Stimulated activated memory B cell treated with anti-CD40 and anti-IgM and Interleukin-4, amounts not matched to agents 10 μg/mL and 1 μg/mL and 100 μg/mL, for 72 hours (primary cell): ENCODE measurements around the gene CIB1.

Experiments used
- ATAC-seq: fragments of 150-1000 bp; cut with Tn5 transposase; 2 replicates; pipeline ENCODE4 v1.10.0; 2021
- H3K27ac Mint-ChIP-seq: one replicate; pipeline ENCODE4 v1.8.0; 2022; ENCODE audit warnings: mild to moderate bottlenecking, mixed read lengths
- H3K27me3 Mint-ChIP-seq: one replicate; pipeline ENCODE4 v1.8.0; 2022; ENCODE audit warnings: mixed read lengths
- H3K36me3 Mint-ChIP-seq: one replicate; pipeline ENCODE4 v1.8.0; 2022; ENCODE audit warnings: mixed read lengths
- H3K4me1 Mint-ChIP-seq: one replicate; pipeline ENCODE4 v1.8.0; 2022; ENCODE audit warnings: mixed read lengths
- H3K4me3 Mint-ChIP-seq: one replicate; pipeline ENCODE4 v1.8.0; 2022; ENCODE audit warnings: mild to moderate bottlenecking, moderate library complexity, mixed read lengths
- H3K9me3 Mint-ChIP-seq: one replicate; pipeline ENCODE4 v1.8.0; 2022; ENCODE audit warnings: mixed read lengths

Gene CIB1

DNA sequence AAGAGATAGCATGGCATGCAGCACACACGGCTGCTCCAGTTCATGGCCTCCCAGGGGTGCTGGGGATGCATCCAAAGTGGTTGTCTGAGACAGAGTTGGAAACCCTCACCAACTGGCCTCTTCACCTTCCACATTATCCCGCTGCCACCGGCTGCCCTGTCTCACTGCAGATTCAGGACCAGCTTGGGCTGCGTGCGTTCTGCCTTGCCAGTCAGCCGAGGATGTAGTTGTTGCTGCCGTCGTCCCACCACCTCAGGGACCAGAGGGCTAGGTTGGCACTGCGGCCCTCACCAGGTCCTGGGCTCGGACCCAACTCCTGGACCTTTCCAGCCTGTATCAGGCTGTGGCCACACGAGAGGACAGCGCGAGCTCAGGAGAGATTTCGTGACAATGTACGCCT is 4.8 kb downstream of the CIB1 start:
- ATAC-seq: no peak
- Mint-ChIP-seq H3K4me1 (peaks cover 46% of the 10 kb centered on the region), H3K27ac (peak overlapping the region; percentile 49), H3K4me3 (no peak overlapping the region), H3K9me3 (no peaks in the 10 kb centered on the region), H3K36me3 (peaks cover 53% of the 10 kb centered on the region), H3K27me3 (no peaks in the 10 kb centered on the region)

GRCh38 chr15:90227816-90228772 is 5.6 kb downstream of the CIB1 start:
- peak overlapping the region; percentile 49 for H3K27ac Mint-ChIP-seq
- H3K36me3 Mint-ChIP-seq: peaks cover 60% of the 10 kb centered on the region
- peaks cover 44% of the 10 kb centered on the region for H3K4me1 Mint-ChIP-seq
- no peak for ATAC-seq
- no peaks in the 10 kb centered on the region for H3K9me3 Mint-ChIP-seq
- H3K27me3 Mint-ChIP-seq: no peaks in the 10 kb centered on the region
- no peak overlapping the region for H3K4me3 Mint-ChIP-seq

GRCh38 chr15:90227336-90227735 is 6.4 kb downstream of the CIB1 start:
- Mint-ChIP-seq H3K36me3 (peaks cover 62% of the 10 kb centered on the region), H3K27ac (no peak overlapping the region), H3K4me1 (peaks cover 37% of the 10 kb centered on the region), H3K9me3 (no peaks in the 10 kb centered on the region), H3K27me3 (no peaks in the 10 kb centered on the region), H3K4me3 (no peak overlapping the region)
- no peak for ATAC-seq

DNA sequence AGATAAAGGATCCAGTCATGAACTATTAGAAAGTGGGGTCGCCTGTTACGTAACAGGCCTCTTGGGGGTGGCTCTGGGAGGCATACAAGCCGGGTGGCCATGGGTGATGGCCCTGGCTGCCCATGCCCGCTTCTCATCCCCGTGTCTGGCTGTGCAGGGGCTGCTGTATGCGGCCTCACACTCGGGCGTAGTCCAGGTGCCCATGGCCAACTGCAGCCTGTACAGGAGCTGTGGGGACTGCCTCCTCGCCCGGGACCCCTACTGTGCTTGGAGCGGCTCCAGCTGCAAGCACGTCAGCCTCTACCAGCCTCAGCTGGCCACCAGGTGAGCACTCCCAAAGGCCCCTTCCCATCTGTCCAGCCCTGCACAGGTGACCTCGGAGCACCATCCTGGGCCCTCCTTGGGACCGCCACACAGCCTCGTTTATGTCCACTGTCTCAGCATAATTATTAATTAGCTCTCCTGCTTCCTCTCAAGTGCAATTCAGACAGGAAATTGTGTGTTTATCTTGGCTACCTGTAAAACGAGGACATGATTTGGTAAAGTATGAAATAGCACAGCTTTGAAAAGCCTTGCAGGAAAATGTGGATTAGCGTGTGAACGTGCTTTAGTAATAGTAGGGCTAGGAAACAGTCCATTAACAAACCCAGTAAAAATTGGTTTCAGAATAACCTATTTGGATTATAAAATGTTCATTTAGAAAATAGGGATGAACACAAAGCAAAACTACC is 8.1 kb downstream of the CIB1 start:
- H3K9me3 Mint-ChIP-seq: no peaks in the 10 kb centered on the region
- peaks cover 56% of the 10 kb centered on the region for H3K36me3 Mint-ChIP-seq
- H3K4me1 Mint-ChIP-seq: peaks cover 25% of the 10 kb centered on the region
- ATAC-seq: no peak
- no peak overlapping the region for H3K4me3 Mint-ChIP-seq
- H3K27ac Mint-ChIP-seq: no peak overlapping the region
- no peaks in the 10 kb centered on the region for H3K27me3 Mint-ChIP-seq

- no peak for ATAC-seq
- H3K9me3 Mint-ChIP-seq: no peaks in the 10 kb centered on the region
- no peak overlapping the region for H3K4me3 Mint-ChIP-seq
- H3K36me3 Mint-ChIP-seq: peaks cover 52% of the 10 kb centered on the region
- H3K4me1 Mint-ChIP-seq: peaks cover 24% of the 10 kb centered on the region
- no peak overlapping the region for H3K27ac Mint-ChIP-seq
- no peaks in the 10 kb centered on the region for H3K27me3 Mint-ChIP-seq
These were observed 8.7 kb downstream of the CIB1 start for GRCh38 chr15:90225047-90225446.

DNA sequence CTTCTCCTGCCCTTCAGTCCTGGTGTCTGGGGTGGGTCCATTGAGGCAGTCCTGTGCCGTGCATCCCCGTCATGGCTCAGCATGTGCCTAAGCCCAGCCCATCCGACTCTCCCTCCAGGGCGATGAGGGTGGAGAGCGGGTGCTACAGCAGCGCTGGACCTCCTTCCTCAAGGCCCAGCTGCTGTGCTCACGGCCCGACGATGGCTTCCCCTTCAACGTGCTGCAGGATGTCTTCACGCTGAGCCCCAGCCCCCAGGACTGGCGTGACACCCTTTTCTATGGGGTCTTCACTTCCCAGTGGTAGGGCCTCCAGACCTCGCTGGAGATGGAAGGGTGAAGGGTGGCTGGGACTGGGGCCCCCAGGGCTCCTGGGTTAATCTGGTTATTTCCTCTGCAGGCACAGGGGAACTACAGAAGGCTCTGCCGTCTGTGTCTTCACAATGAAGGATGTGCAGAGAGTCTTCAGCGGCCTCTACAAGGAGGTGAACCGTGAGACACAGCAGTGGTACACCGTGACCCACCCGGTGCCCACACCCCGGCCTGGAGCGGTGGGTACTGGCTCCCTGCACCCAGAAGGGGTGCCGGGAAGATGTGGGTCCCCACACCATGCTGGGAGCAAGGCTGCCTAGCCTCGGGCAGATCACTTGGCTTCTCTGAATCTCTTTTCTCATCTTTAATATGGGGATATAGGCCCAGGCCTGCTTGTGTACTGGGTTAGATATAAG is 10.1 kb downstream of the CIB1 start:
- H3K27ac Mint-ChIP-seq: peak overlapping the region; percentile 65
- H3K36me3 Mint-ChIP-seq: peaks cover 45% of the 10 kb centered on the region
- no peaks in the 10 kb centered on the region for H3K9me3 Mint-ChIP-seq

DNA sequence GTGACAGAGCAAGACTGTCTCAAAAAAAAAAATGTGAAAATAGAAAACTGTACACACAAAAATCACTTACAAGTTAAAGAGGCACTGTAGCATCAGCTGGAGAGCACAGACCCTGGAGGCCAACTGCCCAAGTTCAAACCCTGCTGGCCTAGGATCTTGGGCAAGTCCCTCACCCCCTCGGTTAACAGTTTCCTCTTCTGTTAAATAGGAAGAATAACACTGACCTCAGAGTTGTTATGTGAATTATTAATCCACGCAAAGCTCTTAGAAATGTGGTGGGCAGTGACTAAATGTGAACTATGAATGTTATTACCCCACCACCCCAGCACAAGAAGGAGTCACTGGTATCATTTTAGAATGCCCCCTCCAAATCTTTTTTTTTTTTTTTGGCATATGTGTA is 11.2 kb downstream of the CIB1 start:
- Mint-ChIP-seq H3K27ac (no peak overlapping the region), H3K4me3 (no peak overlapping the region), H3K27me3 (no peaks in the 10 kb centered on the region), H3K4me1 (peaks cover 33% of the 10 kb centered on the region), H3K36me3 (peaks cover 45% of the 10 kb centered on the region), H3K9me3 (no peaks in the 10 kb centered on the region)
- no peak for ATAC-seq

More for the DNA sequence above, 10.1 kb downstream of the CIB1 start:
- no peaks in the 10 kb centered on the region for H3K27me3 Mint-ChIP-seq
- ATAC-seq: no peak
- peaks cover 24% of the 10 kb centered on the region for H3K4me1 Mint-ChIP-seq
- no peak overlapping the region for H3K4me3 Mint-ChIP-seq

GRCh38 chr15:90221246-90221900 is 12.4 kb downstream of the CIB1 start:
- no peaks in the 10 kb centered on the region for H3K9me3 Mint-ChIP-seq
- peaks cover 45% of the 10 kb centered on the region for H3K4me1 Mint-ChIP-seq
- peaks cover 47% of the 10 kb centered on the region for H3K36me3 Mint-ChIP-seq
- no peaks in the 10 kb centered on the region for H3K27me3 Mint-ChIP-seq
- peak; percentile 49 for ATAC-seq
- H3K4me3 Mint-ChIP-seq: no peak overlapping the region
- H3K27ac Mint-ChIP-seq: peak overlapping the region; percentile 78

DNA sequence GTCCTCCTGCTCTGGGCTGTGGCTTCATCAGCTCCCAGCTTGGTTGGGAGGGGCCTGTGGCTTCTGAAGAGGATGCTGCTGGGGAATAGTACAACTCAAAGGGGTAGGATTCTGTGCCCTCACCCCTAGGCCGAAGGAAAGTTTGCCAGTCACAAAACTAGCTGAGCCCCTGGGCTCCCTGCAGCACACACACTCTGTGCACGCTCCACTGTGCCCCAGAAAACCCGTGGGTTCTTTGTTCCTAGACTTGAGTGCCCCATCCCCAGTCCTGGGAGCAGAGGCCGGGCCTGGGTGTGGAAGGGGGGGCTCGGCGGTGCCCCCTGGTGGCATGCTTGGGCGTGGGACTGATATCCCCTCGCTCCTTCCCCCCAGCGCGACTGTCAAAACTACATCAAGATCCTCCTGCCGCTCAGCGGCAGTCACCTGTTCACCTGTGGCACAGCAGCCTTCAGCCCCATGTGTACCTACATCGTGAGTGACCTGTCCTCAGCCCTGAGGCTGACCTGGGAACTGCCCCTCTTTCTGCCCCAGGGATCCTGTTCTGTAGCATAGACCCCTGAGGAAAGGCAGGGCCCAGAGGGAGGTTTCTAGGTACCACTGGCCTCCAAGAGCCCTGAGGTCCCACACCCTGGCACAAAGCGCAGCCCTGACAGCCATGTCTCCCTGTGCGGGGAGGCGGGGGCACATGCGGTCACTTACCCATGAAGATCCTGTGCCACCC is 14.2 kb downstream of the CIB1 start:
- Mint-ChIP-seq H3K9me3 (no peaks in the 10 kb centered on the region), H3K4me3 (no peak overlapping the region)

GRCh38 chr15:90217671-90218394 is 15.9 kb downstream of the CIB1 start:
- no peak overlapping the region for H3K4me3 Mint-ChIP-seq
- H3K36me3 Mint-ChIP-seq: peaks cover 21% of the 10 kb centered on the region
- H3K27ac Mint-ChIP-seq: peak overlapping the region; percentile 78
- peaks cover 77% of the 10 kb centered on the region for H3K4me1 Mint-ChIP-seq
- ATAC-seq: no peak
- H3K27me3 Mint-ChIP-seq: no peaks in the 10 kb centered on the region
- no peaks in the 10 kb centered on the region for H3K9me3 Mint-ChIP-seq

More for the DNA sequence above, 14.2 kb downstream of the CIB1 start:
- Mint-ChIP-seq H3K4me1 (peaks cover 59% of the 10 kb centered on the region), H3K27me3 (no peaks in the 10 kb centered on the region), H3K27ac (peak overlapping the region; percentile 78), H3K36me3 (peaks cover 36% of the 10 kb centered on the region)
- peak; percentile 67 for ATAC-seq

DNA sequence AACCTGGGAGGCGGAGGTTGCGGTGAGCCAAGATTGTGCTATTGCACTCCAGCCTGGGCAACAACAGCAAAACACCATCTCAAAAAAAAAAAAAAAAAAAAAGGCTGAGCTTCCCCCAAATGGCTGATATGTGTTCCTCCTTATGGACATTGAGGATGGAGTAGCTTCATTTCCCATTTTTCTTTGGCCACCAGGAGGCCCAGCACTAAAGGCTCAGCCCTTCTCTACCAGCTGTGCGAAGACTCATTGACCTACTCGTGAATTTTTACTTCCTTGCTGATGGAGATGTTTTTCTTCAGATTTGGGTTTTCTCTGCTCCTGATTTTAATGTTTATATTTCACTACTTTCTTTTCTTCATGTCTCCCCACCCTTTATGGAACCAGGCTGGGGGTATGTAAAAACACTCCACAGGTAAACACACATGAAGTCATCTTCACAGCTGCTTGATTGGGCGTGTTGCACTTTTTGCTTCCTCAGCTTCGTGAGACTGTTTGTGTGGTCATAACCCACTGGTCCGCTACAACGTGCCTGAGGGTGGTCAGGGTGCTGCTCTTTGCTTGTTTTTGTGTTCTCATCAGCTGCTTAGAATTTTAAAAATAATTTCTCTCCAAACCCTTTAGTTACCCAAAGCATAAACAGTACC is 19.1 kb downstream of the CIB1 start:
- Mint-ChIP-seq H3K4me3 (peak overlapping the region; percentile 66), H3K4me1 (peaks cover 95% of the 10 kb centered on the region), H3K27me3 (no peaks in the 10 kb centered on the region), H3K9me3 (no peaks in the 10 kb centered on the region), H3K27ac (peak overlapping the region; percentile 95), H3K36me3 (peaks cover 27% of the 10 kb centered on the region)
- ATAC-seq: peak; percentile 72

GRCh38 chr15:90213818-90214204 is 19.9 kb downstream of the CIB1 start:
- peak; percentile 77 for ATAC-seq
- Mint-ChIP-seq H3K27ac (peak overlapping the region; percentile 95), H3K4me1 (peaks cover 95% of the 10 kb centered on the region), H3K36me3 (peaks cover 27% of the 10 kb centered on the region), H3K4me3 (peak overlapping the region; percentile 66), H3K9me3 (no peaks in the 10 kb centered on the region), H3K27me3 (no peaks in the 10 kb centered on the region)

DNA sequence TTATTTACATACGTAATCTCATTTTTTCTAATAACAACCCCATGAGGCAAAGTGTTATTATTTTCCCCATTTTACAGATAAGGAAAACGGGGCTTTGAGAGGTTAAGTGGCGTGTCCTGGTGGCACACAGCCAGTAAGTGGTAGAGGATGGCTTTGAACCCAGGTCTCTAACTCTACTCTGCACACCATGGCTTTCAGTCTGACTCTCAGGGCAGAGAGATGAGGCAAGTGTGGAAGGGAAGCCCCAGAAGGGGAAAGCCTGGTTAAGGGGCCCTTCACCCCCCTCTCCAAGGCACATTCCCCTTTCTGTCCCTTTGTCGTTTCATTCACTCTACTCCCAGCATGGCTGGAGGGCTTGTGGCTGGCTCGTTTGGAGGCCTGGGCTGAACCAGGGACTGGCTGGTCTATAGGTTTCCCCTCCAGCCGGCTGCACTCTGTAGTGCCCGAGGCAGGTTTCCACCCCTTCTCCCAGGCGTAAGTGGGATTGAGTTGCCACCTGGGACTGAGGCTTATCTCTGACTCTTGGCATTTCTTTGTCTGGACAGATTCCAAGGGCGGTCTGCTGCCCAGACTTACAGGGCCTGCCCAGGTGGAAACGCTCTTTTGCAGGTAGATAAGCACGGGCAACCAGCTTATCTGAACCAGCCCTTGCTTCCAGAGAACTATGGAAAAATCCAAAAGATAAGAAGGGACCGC is 20.5 kb downstream of the CIB1 start:
- Mint-ChIP-seq H3K4me3 (peak overlapping the region; percentile 66), H3K4me1 (peaks cover 95% of the 10 kb centered on the region), H3K27me3 (no peaks in the 10 kb centered on the region), H3K36me3 (peaks cover 23% of the 10 kb centered on the region), H3K27ac (peak overlapping the region; percentile 95), H3K9me3 (no peaks in the 10 kb centered on the region)
- ATAC-seq: peak; percentile 49
